Measurements from ENCODE around the gene RGS3.

RGS3 gene

DNA sequence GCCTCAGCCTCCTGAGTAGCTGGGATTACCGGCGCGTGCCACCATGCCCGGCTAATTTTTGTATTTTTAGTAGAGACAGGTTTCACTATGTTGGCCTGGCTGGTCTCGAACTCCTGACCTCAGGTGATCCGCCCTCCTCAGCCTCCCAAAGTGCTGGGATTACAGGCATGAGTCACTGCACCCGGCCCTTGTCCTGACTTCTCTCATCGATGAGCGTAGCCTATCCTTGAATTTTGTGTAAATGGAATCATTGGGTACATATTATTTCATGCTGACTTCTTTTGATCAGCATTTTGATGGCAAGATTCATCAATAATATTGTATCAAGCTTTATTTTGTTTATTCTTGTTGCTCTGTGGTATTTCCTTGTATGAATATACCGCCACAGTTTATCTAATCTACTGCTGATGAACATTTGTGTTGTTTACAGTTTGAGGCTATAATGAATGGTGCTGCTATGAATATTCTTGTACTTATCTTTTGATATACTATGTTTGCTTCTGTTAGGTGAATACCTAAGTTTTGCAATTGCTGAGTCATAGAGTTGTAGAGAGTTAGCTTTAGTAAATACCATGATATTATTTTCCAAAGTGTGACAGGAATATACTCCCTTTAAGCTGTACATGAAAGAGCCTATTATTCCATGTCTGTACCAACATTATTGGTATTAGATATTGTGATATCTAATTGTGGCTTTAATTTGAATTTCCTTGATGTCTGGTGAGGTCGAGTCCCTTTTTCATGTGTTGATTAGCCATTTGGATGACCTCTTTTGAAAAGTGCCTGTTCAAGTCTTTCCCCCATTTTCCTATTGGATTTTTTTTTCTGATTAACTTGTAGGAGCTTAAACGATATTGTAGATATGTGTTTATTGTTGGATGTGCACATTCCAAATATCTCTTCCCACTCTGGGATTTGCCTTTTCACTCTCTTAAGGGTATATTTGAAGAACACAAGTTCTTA is 107.5 kb downstream of the RGS3 start:
- DNase-seq (ENCODE audit: low read depth) = no peak

- no peak for DNase-seq (ENCODE audit: low read depth)
Measured at GRCh38 chr9:113572076-113572861, 108.7 kb downstream of the RGS3 start.

GRCh38 chr9:113573046-113573958 is 109.8 kb downstream of the RGS3 start:
- no peak for DNase-seq (ENCODE audit: low read depth)

GRCh38 chr9:113573959-113574352 is 110.4 kb downstream of the RGS3 start:
- no peak for DNase-seq (ENCODE audit: low read depth)

DNA sequence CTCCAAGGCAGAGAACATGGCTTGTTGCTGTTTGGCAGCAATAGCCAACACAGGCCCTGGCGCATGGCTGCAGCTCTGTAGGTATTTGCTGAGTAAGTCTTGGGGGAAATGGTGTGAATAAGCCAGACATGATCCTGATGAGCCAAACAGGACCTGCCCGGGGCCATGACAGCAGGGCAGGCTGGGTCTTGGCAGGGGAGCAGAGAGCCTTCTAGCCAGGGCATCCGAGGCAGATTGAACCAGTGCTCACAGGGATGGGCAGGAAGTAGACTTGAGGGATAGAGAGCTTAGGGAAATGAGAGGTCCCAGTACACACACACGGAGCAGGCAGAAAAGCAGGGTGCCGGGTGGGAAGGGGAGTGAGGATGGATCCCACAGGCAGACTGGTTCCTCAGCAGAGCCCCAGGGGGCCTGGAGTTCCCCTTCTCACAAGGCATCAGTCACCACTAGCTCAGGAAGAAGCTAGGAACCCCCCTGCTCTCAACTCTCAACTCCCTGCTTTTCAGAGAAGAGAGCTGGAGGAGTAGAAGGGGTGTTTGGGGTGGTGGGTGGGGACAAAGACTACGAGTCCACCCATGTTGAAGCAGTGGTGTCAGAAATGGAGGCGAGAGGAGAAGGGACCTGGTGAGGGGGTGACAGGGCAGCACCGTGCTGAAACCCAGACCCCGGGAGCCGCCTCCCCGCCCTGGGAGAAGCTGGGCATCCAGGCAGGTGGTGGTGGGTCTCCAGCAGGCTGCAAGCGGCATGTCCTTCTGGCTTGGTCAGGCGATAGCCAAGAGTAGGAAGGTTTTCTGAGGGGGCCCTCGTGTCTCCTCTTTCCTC is 111.1 kb downstream of the RGS3 start:
- no peak for DNase-seq (ENCODE audit: low read depth)

DNA sequence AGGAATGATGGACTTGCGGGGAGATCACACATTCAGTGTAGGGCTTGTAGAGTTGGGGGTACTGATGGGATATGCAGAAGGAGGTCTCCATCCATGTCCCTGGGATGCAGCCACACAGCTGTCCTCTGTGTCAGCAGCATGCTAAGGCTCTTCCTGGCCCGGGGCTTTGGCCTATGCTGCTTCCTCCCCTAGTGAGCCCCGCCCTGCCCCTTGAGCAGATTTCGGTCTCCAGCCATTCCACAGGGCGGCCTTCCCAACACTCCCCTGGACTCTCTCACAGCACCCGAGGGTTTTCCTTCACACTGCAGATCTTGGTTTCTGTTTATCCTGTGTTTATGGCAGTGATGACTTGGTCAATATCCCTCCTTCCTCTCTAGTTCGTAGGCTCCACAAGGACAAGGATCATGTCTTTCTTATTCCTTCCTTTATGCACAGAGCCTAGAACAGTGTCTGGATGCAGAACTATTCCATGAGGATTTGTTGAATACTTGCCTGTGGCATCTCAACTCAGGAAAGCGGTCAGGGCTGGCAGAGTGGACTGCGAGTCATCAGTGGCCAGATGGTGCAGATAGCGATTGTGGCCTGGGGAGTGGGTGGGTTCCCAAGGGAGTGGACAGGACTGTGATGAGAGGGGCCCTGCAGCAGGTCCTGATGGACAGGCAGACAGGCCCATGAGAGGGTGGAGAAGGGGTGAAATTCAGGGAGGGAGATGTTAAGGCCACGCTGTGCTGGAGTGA is 114.2 kb downstream of the RGS3 start:
- DNase-seq (ENCODE audit: low read depth) = no peak

- DNase-seq (ENCODE audit: low read depth) = no peak
Measured at GRCh38 chr9:113578279-113578865, 114.8 kb downstream of the RGS3 start.

DNA sequence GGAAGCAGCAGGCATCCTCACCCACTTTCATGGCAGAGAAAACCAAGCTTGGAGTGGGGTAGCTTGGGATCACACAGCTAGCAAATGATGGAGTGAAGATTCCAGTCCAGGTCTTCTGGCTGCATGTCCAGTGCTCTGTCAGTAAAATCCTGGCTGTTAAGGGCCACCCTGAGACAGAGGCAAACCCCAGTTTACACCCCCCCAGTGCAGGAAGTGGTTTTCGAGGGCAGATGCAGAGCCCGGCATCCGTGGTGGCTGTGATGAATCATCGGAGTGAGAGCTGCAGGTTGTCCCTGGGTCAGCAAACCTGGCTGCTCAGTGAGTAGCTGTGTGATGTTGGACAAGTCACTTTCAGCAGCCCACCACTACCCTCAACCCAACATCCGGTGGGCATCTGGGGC is 115.4 kb downstream of the RGS3 start:
- DNase-seq (ENCODE audit: low read depth) = peak; percentile 72

DNA sequence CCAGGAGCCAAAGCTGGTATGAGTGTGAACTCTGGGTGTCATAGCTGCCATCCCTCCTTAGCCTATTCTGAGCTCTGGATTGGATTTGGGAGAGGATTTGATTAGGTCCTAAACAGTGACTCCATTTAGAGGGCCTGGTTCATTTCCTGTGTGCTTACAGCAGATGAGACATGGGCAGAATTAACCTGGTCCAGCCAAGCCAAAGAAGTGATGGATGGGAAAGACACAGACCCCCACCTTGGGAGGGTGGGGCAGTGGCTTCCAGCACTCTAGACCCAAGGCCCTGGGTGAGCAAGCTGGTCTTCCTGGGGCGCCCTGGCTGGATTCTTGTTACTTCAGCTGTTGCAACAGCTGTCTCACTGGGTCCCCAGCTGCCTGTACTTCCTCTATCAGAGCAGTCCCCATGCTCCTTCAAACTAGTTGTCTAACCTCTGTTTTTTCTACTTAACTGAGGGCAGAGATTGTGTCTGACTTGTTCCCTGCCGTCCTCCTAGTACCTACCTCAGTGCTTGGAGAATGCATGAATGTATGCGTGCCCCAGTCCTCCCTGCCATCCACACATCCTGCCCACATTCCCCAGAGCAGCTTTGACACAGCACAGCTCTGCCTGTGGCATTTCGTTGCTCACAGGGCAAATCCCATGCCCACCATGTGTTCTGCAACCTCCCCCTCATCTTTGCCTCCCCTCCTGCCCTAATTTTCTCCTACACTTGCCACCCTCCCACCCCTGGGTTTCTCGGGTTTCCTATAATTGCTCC is 115.9 kb downstream of the RGS3 start:
- DNase-seq (ENCODE audit: low read depth) = no peak

GRCh38 chr9:113580041-113580953 is 116.8 kb downstream of the RGS3 start:
- DNase-seq (ENCODE audit: low read depth) = peak; percentile 63

DNA sequence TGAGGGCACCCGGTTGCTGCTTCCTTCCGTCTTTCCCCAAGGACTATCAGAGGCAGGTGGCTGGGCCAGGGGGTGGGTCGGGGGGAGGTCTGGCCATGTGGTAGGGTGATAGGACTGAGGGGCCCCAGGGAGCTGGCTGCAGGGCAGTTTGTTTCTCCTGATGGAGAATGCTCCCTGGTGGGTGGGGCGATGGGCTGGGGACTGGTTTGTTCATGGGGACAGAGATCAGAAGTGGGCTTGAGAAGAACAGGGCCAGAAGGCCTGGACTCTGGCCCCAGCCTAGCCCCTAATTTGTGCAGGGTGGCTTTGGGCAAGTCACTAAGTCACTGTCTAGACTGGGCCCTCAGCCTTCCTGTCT is 117.4 kb downstream of the RGS3 start:
- DNase-seq (ENCODE audit: low read depth) = no peak

DNA sequence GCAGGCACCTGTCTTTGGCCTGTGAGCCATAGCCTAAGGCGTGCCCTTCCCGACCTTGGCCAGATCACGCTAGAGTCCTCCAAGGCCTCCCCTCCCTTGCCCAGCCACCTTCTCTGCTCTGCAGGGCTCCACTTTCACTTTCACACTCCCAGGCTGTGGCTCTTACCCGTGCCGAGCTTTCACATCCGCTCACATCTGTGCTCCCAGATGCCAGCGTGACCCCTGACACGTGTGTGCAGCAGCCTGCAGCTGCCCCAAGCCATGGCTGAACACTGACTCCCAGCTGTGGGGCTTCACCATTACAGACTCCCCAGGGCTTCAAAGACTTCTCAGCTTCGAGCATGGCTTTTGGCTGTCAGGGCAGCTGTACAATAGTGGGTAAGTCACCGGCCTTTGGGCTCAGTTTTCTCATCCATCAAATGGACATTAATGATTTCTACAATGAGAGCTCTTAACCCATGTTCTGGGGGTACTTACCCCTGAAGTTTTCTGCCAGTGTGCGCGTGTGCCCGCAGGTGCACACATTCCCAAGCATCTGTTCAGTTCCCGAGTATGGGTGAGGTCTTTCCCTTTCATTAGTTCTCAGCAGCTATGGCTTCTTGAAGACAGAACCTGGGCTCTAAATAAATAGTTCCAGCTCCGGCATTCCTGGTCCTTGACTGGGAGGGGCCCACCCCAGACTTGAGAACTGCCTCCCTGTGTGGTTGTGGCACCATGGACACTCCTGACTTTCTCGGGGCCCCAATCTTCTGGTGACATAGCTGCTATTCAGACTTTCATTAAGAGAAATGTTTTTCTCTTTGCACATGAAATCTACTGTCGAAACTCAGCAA is 118.6 kb downstream of the RGS3 start:
- DNase-seq (ENCODE audit: low read depth) = peak; percentile 67

GRCh38 chr9:113582698-113583200 is 119.2 kb downstream of the RGS3 start:
- no peak for DNase-seq (ENCODE audit: low read depth)

- DNase-seq (ENCODE audit: low read depth) = no peak
Measured at GRCh38 chr9:113583511-113584427, 120.2 kb downstream of the RGS3 start.

GRCh38 chr9:113584428-113585084 is 121.0 kb downstream of the RGS3 start:
- no peak for DNase-seq (ENCODE audit: low read depth)

- DNase-seq (ENCODE audit: low read depth) = no peak
Measured at GRCh38 chr9:113585085-113585442, 121.5 kb downstream of the RGS3 start.

All from activated T-cell treated with anti-CD3 and anti-CD28 coated beads for 24 hours (primary cell).